Muscle of arm (tissue), 12 donors: ENCODE data around the gene GREB1. TPM values are rescaled to one million over a fixed set of nuclear protein-coding genes. Genes with fewer than 3 reads are reported as not detected.

Experiments used
- DNase-seq: peaks from one replicate; pipeline ENCODE4 v3.0.0-alpha.2; 2013
- polyA plus RNA-seq, 12 donors: library from polyadenylated mRNA; unstranded; fragments of 120-200 nt; gene quantifications; one replicate each; pipeline ENCODE4 v1.2.1, GENCODE V29; 2013; ENCODE audit not compliant: insufficient read length in 12 of 12

GREB1 gene
- polyA plus RNA-seq, 12 donors = 9.0 to 18.8 (median 11.4) TPM; not detected in 1

GRCh38 chr2:11558214-11558886 lies 24.5 kb downstream of the GREB1 start:
- DNase-seq = no peak

GRCh38 chr2:11559066-11559785 lies 25.4 kb downstream of the GREB1 start:
- no peak for DNase-seq

GRCh38 chr2:11559786-11560155 lies 25.9 kb downstream of the GREB1 start:
- DNase-seq = no peak

- no peak for DNase-seq
Measured at GRCh38 chr2:11560806-11561205, 27.0 kb downstream of the GREB1 start.

GRCh38 chr2:11562011-11562410 lies 28.2 kb downstream of the GREB1 start:
- no peak for DNase-seq

GRCh38 chr2:11562476-11562875 lies 28.6 kb downstream of the GREB1 start:
- DNase-seq = no peak

GRCh38 chr2:11563784-11564666 lies 30.2 kb downstream of the GREB1 start:
- DNase-seq = no peak

GRCh38 chr2:11564816-11565567 lies 31.1 kb downstream of the GREB1 start:
- DNase-seq = no peak

- DNase-seq = no peak
Measured at GRCh38 chr2:11566383-11566782, 32.5 kb downstream of the GREB1 start.

- no peak for DNase-seq
Measured at GRCh38 chr2:11567631-11568031, 33.8 kb downstream of the GREB1 start.

- no peak for DNase-seq
Measured at GRCh38 chr2:11568436-11568835, 34.6 kb downstream of the GREB1 start.

GRCh38 chr2:11569636-11570035 lies 35.8 kb downstream of the GREB1 start:
- no peak for DNase-seq

GRCh38 chr2:11571170-11571569 lies 37.3 kb downstream of the GREB1 start:
- no peak for DNase-seq

GRCh38 chr2:11572996-11573395 lies 39.2 kb downstream of the GREB1 start:
- DNase-seq = no peak

GRCh38 chr2:11573418-11574175 lies 39.8 kb downstream of the GREB1 start:
- DNase-seq = no peak

GRCh38 chr2:11574176-11575046 lies 40.6 kb downstream of the GREB1 start:
- DNase-seq = no peak

GRCh38 chr2:11576398-11576797 lies 42.6 kb downstream of the GREB1 start:
- DNase-seq = no peak

GRCh38 chr2:11577101-11577883 lies 43.4 kb downstream of the GREB1 start:
- DNase-seq = no peak
